Smooth muscle cell of the pulmonary artery (primary cell): Measurements from ENCODE around the gene FAM229B. TPM values are rescaled to one million over a fixed set of nuclear protein-coding genes. Genes with fewer than 3 reads are reported as not detected.

ENCODE experiments used
- total RNA-seq: library from RNA; depleted of rRNA; stranded (reverse); fragments of >200 nt; gene quantifications from 2 replicates; pipeline ENCODE4 v1.2.3, GENCODE V29; 2014

The FAM229B gene
- 16.7 and 21.2 TPM in 2 replicates for total RNA-seq

GRCh38 chr6:112087136-112087911 is at the start of gene FAM229B, which contains the start of gene TUBE1:
Gene FAM229B (plus strand): TSS chr6:112087591. CDS start chr6:112099284, 11,693 bp downstream.
Gene TUBE1 (minus strand): TSS chr6:112087482. CDS start chr6:112087434, 48 bp downstream.

GRCh38 chr6:112054001-112054400 is 33.4 kb upstream of the FAM229B start, which contains the start of gene CCN6:
Gene CCN6 (plus strand): TSS chr6:112054104. CDS start chr6:112054358, 254 bp downstream.

Other genes starting within 250 kb of the FAM229B start
- gene FYN, start 214.1 kb upstream of the FAM229B start, total RNA-seq, result 146 and 158 TPM in 2 replicates
- gene CCN6, start 33.5 kb upstream of the FAM229B start, total RNA-seq, result 0.10 TPM in 1 of 2 replicates, not detected in the other
- gene TUBE1, start 109 bp upstream of the FAM229B start, total RNA-seq, result 19.0 and 30.2 TPM in 2 replicates
- gene LAMA4, start 167.0 kb downstream of the FAM229B start, total RNA-seq, result 518 and 576 TPM in 2 replicates